Midbrain (tissue), 1 donor: ENCODE measurements around the gene TNNT1.
"Not testable (repeated sequence)": the region's sequence is repeated elsewhere in the genome, so short reads cannot be mapped to it uniquely, and the experiment has no call there.

Source experiments
- DNase-seq: peaks from one replicate; lab custom pipeline; 2025; lab: John Stamatoyannopoulos, UW

TNNT1 gene

DNA sequence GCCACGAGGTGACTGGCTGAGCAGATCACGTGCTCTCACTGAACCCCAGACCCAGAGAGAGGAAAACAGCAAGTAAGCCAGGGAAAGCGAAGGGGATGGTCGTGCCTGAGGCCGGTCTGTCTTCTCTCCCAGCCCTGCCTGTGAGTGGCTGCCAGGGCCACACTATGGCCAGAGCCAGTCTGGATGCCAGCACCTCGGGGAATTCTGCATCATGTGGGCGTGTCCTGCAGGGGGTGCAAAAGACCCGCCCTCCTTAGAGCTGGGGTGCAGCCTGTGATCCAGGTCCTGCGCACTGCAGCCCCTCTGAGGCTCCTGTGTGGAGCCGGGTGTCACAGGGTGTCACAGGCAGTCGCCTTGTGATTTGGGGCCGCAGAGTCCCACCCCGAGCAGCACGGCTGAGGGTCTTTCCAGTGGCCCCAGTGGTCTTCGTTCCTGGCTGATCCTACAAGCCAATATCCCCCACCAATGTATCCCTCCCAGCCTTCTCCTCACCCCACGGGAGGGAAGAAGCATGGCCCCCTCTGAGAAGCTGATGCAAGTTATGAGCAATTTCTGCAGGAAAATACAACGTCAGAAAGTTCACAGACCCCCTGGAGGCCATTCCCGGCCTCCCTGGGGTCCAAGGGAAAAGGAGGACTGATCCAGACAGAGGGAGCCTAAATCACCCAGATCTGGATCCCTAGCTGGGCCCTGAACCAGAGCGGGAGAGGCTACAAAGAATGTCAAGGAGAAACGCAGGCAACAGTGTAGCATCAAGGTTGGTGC lies 39.3 kb downstream of the TNNT1 start:
- no peak for DNase-seq

DNA sequence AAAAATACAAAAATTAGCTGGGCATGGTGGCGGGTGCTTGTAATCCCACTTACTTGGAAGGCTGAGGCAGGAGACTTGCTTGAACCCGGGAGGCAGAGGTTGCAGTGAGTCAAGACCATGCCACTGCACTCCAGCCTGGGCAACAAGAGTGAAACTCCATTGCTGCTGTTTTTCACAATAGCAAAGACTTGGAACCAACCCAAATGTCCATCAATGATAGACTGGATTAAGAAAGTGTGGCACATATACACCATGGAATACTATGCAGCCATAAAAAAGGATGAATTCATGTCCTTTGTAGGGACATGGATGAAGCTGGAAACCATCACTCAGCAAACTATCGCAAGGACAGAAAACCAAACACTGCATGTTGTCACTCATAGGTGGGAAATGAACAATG lies 41.8 kb downstream of the TNNT1 start:
- DNase-seq: not testable (repeated sequence)

GRCh38 chr19:55106591-55106990 lies 42.4 kb downstream of the TNNT1 start:
- DNase-seq: no peak

GRCh38 chr19:55105237-55105636 lies 43.8 kb downstream of the TNNT1 start:
- no peak for DNase-seq

DNA sequence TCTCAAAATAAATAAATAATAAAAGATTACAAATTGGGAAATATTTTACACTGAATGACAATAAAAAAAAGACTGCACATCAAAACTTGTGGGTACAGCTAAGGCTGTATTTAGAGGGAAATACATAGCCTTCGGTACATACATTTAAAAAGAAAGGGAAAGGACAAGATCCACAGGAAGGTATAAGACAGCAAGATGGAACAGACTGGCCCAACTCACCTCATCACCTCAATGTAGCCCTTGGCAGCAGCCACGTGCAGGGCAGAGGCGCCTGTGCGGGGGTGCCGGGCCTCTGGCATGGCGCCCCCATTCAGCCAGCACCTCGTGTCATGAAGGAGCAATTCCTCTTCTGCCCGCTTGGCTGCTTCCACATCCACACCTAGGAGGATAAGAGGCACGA lies 45.8 kb downstream of the TNNT1 start:
- DNase-seq: no peak

- DNase-seq: no peak
Measured at GRCh38 chr19:55101261-55101660, 47.7 kb downstream of the TNNT1 start.

DNA sequence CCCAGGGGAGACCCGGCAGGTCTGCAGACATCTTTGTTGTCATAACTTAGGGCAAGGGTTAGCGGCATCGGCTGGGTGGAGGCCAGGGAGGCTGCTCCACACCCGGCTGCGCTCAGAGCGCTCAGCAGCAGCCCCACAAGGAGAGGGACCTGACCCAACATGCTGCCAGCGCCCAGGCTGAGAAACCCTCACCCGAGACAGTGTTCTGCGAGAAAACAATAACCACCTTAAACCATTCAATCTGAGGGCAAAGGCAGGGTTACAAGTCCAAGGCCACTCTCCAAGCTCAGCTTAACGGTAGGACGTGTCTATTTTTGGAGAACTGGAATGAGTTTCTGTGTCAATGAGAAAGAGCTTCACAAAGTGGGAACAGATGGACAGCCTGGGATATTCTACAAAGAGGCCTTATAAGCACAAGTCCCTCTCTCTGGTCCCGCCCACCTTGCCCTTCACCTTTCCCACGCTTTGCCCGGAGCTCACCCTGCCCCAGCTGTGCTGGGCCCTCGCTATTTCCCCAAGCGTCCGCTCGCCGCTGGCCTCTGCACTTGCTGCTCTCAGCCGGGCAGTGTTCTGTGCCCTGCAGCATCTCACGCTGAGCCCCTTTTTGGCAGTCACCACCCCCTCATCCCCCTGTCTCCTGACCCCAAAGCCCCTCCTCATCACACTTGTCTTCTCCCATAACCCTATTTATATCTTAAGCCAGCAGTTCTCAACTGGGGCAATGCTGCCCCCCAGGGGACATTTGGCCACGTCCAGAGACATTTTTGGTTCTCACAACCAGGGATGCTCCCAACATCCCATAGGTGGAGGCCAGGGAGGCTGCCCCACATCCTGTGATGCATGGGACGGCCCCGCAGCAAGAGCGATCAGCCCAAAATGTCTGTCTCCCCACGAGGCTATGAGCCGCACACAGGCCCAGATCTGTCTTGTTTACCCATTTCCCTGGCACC lies 49.2 kb downstream of the TNNT1 start:
- DNase-seq: no peak

- DNase-seq: no peak
Measured at GRCh38 chr19:55098716-55099556, 50.1 kb downstream of the TNNT1 start.

GRCh38 chr19:55097864-55098715 lies 50.9 kb downstream of the TNNT1 start:
- no peak for DNase-seq

GRCh38 chr19:55096061-55096701 lies 52.8 kb downstream of the TNNT1 start:
- no peak for DNase-seq

GRCh38 chr19:55095260-55096060 lies 53.5 kb downstream of the TNNT1 start:
- DNase-seq: no peak

DNA sequence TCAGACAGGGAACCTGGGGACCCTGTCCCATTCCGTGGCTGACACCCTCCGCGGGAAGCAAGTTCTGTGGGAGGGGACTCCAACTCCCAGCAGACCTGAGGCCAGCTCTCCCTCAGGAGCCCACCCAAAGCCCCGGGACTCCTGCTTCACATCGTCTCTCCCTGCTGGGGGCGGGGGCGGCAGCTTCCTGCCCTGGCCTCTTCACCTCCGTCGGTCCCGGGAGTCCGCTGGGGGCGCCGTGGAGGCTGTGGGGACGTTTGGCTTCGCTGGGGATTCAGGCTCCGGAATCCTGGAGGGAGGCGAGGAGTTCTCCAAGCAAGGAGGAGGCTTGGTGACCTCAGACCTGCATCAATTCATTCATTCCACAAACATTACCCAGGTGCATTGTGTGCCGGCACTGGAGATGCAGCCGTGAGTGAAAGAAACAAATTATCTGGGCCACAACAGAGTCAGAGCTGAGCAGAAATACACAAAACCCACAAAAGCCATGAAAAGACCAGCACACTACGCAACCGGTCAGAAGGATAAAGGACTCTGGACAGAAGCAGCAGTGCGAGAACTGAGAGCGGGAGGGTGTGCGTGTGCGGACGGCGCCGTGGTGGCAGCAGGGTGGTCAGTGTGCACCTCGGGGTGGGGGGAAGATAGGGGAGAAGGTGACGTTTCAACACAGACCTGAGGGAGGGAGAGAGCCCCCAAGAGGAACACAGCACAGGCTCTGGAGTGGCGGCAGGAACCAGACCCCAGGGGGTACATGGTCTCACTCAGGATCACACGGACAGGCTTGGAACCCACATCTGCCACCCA lies 54.3 kb downstream of the TNNT1 start:
- no peak for DNase-seq

GRCh38 chr19:55092423-55093318 lies 56.3 kb downstream of the TNNT1 start:
- DNase-seq: no peak

DNA sequence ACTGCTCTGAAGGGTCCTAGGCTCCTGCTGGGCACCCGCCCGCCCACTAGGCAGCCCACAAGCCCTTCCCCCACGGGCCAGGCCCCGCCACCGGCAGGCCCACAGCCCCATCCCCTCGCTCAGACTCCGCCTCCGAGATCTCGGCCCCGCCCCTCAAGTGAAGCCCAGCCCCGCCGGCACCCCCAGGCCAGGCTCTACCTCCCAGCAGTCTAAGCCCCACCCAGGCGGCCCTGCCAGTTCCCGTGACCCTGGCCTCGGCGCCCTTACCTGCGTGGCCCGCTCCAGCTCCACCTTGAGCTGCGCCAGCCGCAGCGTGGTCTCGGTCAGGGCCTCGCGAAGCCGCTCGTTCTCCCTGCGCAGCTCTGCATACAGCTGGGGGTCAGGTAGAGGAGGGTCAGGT lies 57.1 kb downstream of the TNNT1 start:
- no peak for DNase-seq

- no peak for DNase-seq
Measured at GRCh38 chr19:55091126-55091910, 57.7 kb downstream of the TNNT1 start.

DNA sequence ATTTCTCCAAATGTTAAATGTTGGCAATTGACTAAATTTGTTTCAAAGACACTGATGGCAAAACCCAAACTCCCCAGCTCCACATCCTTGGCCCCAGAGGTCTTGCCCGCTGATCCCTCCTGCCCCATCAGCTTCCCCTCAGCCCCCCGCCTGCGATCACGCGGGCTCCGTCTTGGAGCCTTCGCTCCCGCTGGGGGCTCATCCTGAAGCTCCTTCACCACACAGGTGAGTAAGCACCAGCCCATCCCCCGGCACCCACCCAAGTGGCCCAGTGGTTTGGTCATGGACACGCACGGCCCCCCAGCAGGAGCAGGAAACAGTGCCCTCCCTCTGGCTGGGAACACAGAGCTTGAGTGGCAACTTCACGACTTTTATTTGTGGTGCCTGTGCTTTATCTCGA lies 58.4 kb downstream of the TNNT1 start:
- no peak for DNase-seq

DNA sequence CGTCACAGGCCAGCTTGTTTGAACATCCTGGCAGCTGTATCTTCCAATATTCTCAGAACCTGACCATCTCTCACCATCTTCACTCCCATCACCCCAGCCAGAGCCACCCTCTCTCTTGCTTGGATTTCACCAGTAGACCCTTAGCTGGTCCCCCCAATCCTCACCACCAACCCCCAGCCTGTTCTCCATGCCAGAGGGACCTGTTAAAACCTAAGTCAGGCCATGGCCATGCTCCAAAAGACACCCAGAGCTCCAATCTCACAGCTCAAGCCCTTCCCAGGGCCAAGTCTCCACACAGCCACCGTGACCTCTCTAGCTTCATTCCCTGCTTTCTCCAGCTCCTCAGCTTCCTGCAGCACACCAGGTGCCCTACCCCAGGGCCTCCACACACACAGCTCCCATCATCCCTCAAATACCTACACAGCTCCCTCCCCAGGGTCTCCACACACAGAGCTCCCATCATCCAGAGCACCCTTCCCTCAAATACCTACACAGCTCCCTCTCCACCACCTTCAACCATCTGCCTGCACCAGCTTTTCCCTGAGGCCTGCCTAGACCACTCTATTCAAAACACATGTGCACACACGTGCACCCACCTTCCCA lies 59.6 kb downstream of the TNNT1 start:
- DNase-seq: no peak
